Keratinocyte (primary cell): ENCODE results near the gene HDAC1. TPM values are rescaled to one million over a fixed set of nuclear protein-coding genes. Genes with fewer than 3 reads are reported as not detected.
A peak's percentile ranks its signal among the peaks of the same experiment; 100 is the strongest.
"Not testable (repeated sequence)": the region's sequence is repeated elsewhere in the genome, so short reads cannot be mapped to it uniquely, and the experiment has no call there.

Source experiments
- DNase-seq: peaks from one replicate; pipeline ENCODE4 v3.0.0-alpha.2; 2011; ENCODE audit warnings: low read depth, missing footprints, low spot score
- FAIRE-seq: peaks from 2 replicates; lab custom pipeline; 2011; peaks lifted over from hg19 to GRCh38; lab: Jason Lieb, UNC
- H2AFZ ChIP-seq: 2 replicates; pipeline ENCODE4 v1.6.0; 2012; ENCODE audit warnings: low read length, control low read depth, inconsistent platforms; ENCODE audit not compliant: control insufficient read depth
- H3K27ac ChIP-seq: 2 replicates; pipeline ENCODE4 v1.5.1; 2011; ENCODE audit warnings: low read length; ENCODE audit not compliant: control insufficient read depth, insufficient read depth
- H3K27me3 ChIP-seq: 3 replicates; pipeline ENCODE4 v1.6.0; 2011; ENCODE audit warnings: low read length; ENCODE audit not compliant: control insufficient read depth, insufficient read depth; ENCODE audit errors: extremely low read depth
- H3K36me3 ChIP-seq, 2 experiments: 2 replicates in 1 of 2; 3 replicates in 1 of 2; pipeline ENCODE4 v1.5.1; 2011; ENCODE audit warnings: low read length in 2 of 2, mild to moderate bottlenecking in 1 of 2; ENCODE audit not compliant: control insufficient read depth in 2 of 2, insufficient read depth in 2 of 2; ENCODE audit errors: extremely low read depth in 1 of 2
- H3K4me1 ChIP-seq: 3 replicates; pipeline ENCODE4 v1.5.1; 2011; ENCODE audit warnings: low read length; ENCODE audit not compliant: control insufficient read depth, insufficient read depth; ENCODE audit errors: extremely low read depth
- H3K4me2 ChIP-seq: 3 replicates; pipeline ENCODE4 v1.6.0; 2011; ENCODE audit warnings: low read depth, low read length; ENCODE audit not compliant: control insufficient read depth, insufficient read depth; ENCODE audit errors: extremely low read depth
- H3K4me3 ChIP-seq, 3 experiments: fragments of 200-600 bp in 1 of 3; sonication (generic) in 1 of 3; 2 replicates in 2 of 3; 3 replicates in 1 of 3; pipeline ENCODE4 v1.5.1; 2011 to 2016; ENCODE audit warnings: low read length in 3 of 3, mild to moderate bottlenecking in 3 of 3, control low read depth in 2 of 3, inconsistent platforms in 1 of 3, low read depth in 1 of 3, mixed read lengths in 1 of 3, mixed run types in 1 of 3, moderate library complexity in 1 of 3; ENCODE audit not compliant: control insufficient read depth in 2 of 3, insufficient read depth in 2 of 3; ENCODE audit errors: extremely low read depth in 1 of 3
- H3K79me2 ChIP-seq: 2 replicates; pipeline ENCODE4 v1.6.0; 2012; ENCODE audit warnings: low read length; ENCODE audit not compliant: control insufficient read depth, insufficient read depth
- H3K9ac ChIP-seq: 3 replicates; pipeline ENCODE4 v1.6.0; 2011; ENCODE audit warnings: low read length; ENCODE audit not compliant: control insufficient read depth, insufficient read depth; ENCODE audit errors: extremely low read depth
- H3K9me1 ChIP-seq: 3 replicates; pipeline ENCODE4 v1.6.0; 2011; ENCODE audit warnings: low read length; ENCODE audit not compliant: control insufficient read depth, insufficient read depth; ENCODE audit errors: extremely low read depth
- H3K9me3 ChIP-seq: 2 replicates; pipeline ENCODE4 v1.5.1; 2012; ENCODE audit warnings: low read depth, low read length; ENCODE audit not compliant: control insufficient read depth
- H4K20me1 ChIP-seq: 3 replicates; pipeline ENCODE4 v1.6.0; 2011; ENCODE audit warnings: low read length; ENCODE audit not compliant: control insufficient read depth, insufficient read depth; ENCODE audit errors: extremely low read depth
- EZH2 ChIP-seq: IDR thresholded peaks from one replicate; pipeline ENCODE4 v1.6.1; 2012; ENCODE audit warnings: inconsistent platforms, mild to moderate bottlenecking, low read length, moderate library complexity
- dilution Hi-C: fragments of 300-500 bp; cut with MboI; formaldehyde crosslinking; loops from one replicate; pipeline ENCODE4 v1.7.0; 2020; ENCODE audit warnings: low sequenced_read_pairs; ENCODE audit not compliant: extremely low pct_ligation_motif_present
- polyA plus RNA-seq, 5 experiments: library from polyadenylated mRNA; depleted of rRNA in 3 of 5; stranded (reverse) in 3 of 5; stranded (forward) in 1 of 5; unstranded in 1 of 5; fragments of >200 nt; gene quantifications; 1 replicate in 1 of 5; 2 replicates in 3 of 5; 3 replicates in 1 of 5; pipeline versions ENCODE4 v1.2.1 to v1.2.3, GENCODE V29; 2011 to 2012; ENCODE audit warnings: missing spikeins in 2 of 5, low read depth in 1 of 5, low replicate concordance in 1 of 5
- TF ChIP-seq, protein P1 (sequence below), 3 experiments: IDR thresholded peaks in 1 of 3; conservative IDR thresholded peaks in 1 of 3; optimal IDR thresholded peaks in 1 of 3; 2 replicates in 2 of 3; 3 replicates in 1 of 3; pipeline versions ENCODE3 to v1.5.1; 2011; ENCODE audit warnings: low read length in 3 of 3, mild to moderate bottlenecking in 3 of 3, moderate library complexity in 2 of 3, control low read depth in 1 of 3, inconsistent platforms in 1 of 3; ENCODE audit not compliant: insufficient read depth in 2 of 3; ENCODE audit errors: extremely low read depth in 1 of 3

Gene HDAC1
- polyA plus RNA-seq, 1 donor (not counting 4 experiments of a cell fraction or from before 2014, with no cell fraction given) = 198 TPM

GRCh38 chr1:32291145-32291707 is 657 bp upstream of the HDAC1 start:
- peak; percentile 35 for DNase-seq
- Histone ChIP-seq H4K20me1 (no peaks in the 10 kb centered on the region), H3K4me2 (peak overlapping the region; percentile 88), H3K4me1 (peaks cover 13% of the 10 kb centered on the region), H3K9ac (peak overlapping the region; percentile 92), H3K9me1 (no peaks in the 10 kb centered on the region), H2AFZ (peak overlapping the region; percentile 96), H3K27ac (peak overlapping the region; percentile 93), H3K36me3 (no peaks in the 10 kb centered on the region), H3K79me2 (peaks cover 36% of the 10 kb centered on the region), H3K9me3 (no peaks in the 10 kb centered on the region), H3K27me3 (no peaks in the 10 kb centered on the region), H3K4me3 (peak overlapping the region; percentile 81 to 92 (median 85))
- dilution Hi-C loops = no loop called here
- peak; percentile 67 for FAIRE-seq
- TF ChIP-seq, protein P1, sequence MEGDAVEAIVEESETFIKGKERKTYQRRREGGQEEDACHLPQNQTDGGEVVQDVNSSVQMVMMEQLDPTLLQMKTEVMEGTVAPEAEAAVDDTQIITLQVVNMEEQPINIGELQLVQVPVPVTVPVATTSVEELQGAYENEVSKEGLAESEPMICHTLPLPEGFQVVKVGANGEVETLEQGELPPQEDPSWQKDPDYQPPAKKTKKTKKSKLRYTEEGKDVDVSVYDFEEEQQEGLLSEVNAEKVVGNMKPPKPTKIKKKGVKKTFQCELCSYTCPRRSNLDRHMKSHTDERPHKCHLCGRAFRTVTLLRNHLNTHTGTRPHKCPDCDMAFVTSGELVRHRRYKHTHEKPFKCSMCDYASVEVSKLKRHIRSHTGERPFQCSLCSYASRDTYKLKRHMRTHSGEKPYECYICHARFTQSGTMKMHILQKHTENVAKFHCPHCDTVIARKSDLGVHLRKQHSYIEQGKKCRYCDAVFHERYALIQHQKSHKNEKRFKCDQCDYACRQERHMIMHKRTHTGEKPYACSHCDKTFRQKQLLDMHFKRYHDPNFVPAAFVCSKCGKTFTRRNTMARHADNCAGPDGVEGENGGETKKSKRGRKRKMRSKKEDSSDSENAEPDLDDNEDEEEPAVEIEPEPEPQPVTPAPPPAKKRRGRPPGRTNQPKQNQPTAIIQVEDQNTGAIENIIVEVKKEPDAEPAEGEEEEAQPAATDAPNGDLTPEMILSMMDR (optimal IDR thresholded peaks at IDR 0.05 in 1 of 3, IDR thresholded peaks at IDR 0.05 in 1 of 3, conservative IDR thresholded peaks at IDR 0.05 in 1 of 3; ENCODE audit: extremely low read depth in 1 of 3, insufficient read depth in 2 of 3, low read length in 3 of 3) = no peak
- TF ChIP-seq EZH2 = no peak

GRCh38 chr1:32298211-32298610 is 6.3 kb downstream of the HDAC1 start:
- dilution Hi-C loops, H3K27ac ChIP-seq, H3K27me3 ChIP-seq, H3K9me3 ChIP-seq, H3K9ac ChIP-seq, H3K36me3 ChIP-seq, H3K9me1 ChIP-seq, H4K20me1 ChIP-seq, FAIRE-seq, H2AFZ ChIP-seq, H3K4me1 ChIP-seq, H3K4me2 ChIP-seq, H3K4me3 ChIP-seq, DNase-seq: not testable (repeated sequence)
- H3K79me2 ChIP-seq = peaks cover 68% of the 10 kb centered on the region

DNA sequence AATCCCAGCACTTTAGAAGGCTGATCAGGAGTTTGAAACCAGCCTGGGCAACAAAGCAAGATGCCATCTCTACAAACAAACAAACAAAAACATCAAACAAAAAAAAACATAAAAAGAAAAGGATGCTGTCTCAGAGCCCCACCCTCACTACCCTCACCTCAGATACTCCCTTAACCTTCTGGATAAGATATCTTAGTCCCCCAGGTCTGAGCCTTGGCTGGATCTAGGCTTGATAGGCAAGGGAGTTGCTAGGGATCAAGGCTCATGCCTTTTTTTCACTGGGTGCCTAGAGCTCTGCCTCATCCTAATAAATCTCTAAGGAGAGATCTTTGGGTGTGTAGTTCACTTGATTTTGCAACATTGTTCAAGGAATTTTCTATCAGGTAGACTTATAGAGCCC is 7.4 kb downstream of the HDAC1 start:
- Histone ChIP-seq H3K4me1 (peaks cover 4% of the 10 kb centered on the region), H3K9ac (no peak overlapping the region), H3K4me3 (no peak overlapping the region), H3K9me3 (no peaks in the 10 kb centered on the region), H3K4me2 (no peak overlapping the region), H3K27me3 (no peaks in the 10 kb centered on the region), H3K27ac (no peak overlapping the region), H4K20me1 (no peaks in the 10 kb centered on the region), H3K36me3 (peaks cover 5 to 13% of the 10 kb centered on the region in 2 experiments), H2AFZ (no peak overlapping the region), H3K79me2 (peaks cover 63% of the 10 kb centered on the region), H3K9me1 (peaks cover 3% of the 10 kb centered on the region)
- DNase-seq = no peak
- FAIRE-seq = no peak
- dilution Hi-C loops = no loop called here
- TF ChIP-seq EZH2 = no peak
- TF ChIP-seq, protein P1 (optimal IDR thresholded peaks at IDR 0.05 in 1 of 3, IDR thresholded peaks at IDR 0.05 in 1 of 3, conservative IDR thresholded peaks at IDR 0.05 in 1 of 3; ENCODE audit: extremely low read depth in 1 of 3, insufficient read depth in 2 of 3, low read length in 3 of 3) = no peak
